HG03575 (cell line): ENCODE data around the gene LTB4R.
A peak's percentile ranks its signal among the peaks of the same experiment; 100 is the strongest.

Experiments
- ATAC-seq: cut with Tn5 transposase; IDR thresholded peaks from one replicate; pipeline ENCODE4 v1.9.1; 2021; ENCODE audit not compliant: unreplicated experiment, insufficient number of reproducible peaks, low FRiP score; ENCODE audit errors: extremely low read depth

Gene LTB4R

GRCh38 chr14:24297190-24297964 is 13.9 kb upstream of the LTB4R start:
- ATAC-seq = peak; percentile 3

DNA sequence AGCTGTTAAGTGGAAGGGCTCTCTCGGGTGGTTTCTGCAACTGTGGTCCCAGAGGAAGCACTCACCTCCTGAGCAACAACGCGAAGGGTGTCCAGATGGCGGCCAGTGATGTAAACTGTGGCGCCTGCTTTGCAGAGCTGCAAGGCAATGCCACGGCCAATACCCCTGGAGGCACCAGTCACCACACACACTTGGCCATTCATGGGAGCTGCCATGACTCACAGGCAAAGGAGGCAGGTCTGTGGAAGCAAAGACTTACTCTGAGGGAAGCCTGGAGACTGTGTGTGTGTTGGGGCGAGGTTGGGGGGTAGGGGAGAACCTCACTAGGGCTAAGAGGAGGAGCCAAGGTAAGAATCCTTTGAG is 12.4 kb upstream of the LTB4R start:
- ATAC-seq = no peak

DNA sequence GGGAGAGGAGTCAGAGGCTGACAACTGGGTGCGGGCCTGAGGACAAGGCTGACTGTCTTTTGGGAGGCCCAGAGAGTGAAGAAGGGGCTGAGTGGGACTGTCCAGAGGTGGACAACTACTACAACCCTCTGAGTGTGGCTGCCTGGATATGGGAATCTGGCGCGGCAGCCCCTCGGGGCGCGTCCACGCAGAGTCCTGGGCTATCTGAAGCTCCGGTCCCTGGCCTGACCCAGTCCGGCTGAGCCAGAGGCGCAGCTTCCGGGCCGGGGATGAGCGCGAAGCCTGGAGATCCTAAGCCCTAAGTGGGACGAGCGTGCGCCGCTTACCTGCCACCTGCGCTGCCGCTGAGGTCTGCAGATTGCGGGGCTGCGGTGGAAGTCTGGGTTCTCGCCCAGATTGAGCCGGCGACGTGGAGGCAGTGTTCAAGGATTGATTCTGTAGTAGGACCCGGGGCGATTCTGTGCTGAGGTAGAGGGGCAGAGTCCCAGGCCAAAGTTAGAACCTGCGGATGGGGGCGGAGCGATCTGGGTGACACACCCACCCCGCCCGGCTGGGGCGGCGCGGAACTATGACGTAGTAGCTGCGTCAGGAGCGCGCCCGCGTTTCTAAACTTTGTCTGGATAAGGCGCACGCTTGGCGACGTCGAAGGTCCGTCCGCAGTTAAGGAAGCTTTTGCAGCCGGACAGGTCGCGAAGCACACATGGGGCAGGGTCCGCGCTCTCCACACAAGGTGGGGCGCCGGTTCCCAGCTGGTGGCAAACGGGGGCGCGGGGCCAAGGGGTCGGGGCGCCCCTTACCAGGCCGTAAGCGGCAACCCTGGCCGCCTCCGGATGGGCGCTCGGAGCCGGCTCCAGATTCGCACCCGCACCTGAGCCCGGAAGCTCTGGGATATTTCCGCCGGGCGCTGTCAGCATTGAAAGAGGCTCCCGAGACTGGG is 11.8 kb upstream of the LTB4R start, which contains the start of the genes DHRS1 and NOP9:
TSS of gene DHRS1 (minus strand) at position 526 of the 937 bp plus-strand sequence. CDS start 674 bp downstream, outside the sequence.
TSS of gene NOP9 (plus strand) at position 596 of the 937 bp plus-strand sequence. CDS start at position 701, 105 bp downstream.
- ATAC-seq = no peak

- ATAC-seq = no peak
Observed at GRCh38 chr14:24300326-24300980, 10.8 kb upstream of the LTB4R start.

DNA sequence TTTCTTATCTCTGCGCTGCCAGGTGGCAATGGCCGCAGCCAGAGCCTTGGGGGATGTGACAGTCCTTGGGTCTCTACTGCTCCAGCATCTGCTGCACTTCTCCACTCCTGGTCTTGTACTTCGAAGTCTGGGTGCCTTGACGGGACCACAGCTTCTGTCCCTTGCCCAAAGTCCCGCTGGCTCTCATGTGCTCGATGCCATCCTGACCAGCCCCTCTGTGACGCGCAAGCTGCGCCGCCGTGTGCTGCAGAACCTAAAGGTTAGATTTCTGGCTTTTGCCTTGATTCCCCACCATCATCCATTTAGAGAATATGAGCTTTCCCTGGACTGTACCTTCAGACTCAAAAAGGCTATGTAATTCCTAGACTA is 7.3 kb upstream of the LTB4R start:
- no peak for ATAC-seq

- ATAC-seq = no peak
Observed at GRCh38 chr14:24307156-24307574, 4.1 kb upstream of the LTB4R start.

GRCh38 chr14:24307575-24308341 is 3.5 kb upstream of the LTB4R start, which contains the start of gene CIDEB:
Gene CIDEB, minus strand, starts transcription at chr14:24307977. Its CDS starts 119 bp downstream, at chr14:24307858.
- ATAC-seq = no peak

DNA sequence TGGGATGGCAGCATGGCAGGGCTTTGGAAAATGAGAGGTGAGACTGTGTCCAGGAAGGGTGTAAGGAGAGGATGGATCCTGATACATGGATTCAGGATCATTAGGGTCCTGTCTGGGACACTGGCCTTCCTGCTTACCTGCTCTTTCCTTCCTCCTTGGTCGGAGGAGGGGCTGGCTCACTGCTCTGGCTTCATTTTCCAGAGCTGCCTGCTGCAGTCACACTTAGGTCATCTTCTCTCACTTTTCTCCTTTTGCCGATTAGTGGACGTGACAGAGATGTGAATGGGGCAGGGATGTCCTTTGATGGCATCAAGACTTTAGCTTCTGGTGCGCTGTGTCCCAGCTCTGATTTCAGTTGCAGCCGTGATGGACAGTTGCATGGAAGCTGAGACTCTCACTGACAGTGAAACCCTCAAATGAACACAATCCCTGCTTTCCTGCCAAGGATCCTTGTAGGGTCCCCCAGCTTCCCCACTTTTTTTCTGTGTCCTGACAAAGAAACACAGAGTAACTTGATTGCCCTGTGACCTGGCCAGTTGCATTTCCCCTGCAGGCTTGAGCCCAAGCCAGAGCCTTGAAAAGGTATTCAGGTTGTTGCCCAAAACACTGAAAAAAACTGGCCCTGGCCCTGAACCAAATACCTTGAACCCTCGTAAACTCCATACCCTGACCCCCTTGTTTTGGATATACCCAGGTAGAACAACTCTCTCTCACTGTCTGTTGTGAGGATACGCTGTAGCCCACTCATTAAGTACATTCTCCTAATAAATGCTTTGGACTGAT is 2.8 kb upstream of the LTB4R start:
- ATAC-seq = no peak

DNA sequence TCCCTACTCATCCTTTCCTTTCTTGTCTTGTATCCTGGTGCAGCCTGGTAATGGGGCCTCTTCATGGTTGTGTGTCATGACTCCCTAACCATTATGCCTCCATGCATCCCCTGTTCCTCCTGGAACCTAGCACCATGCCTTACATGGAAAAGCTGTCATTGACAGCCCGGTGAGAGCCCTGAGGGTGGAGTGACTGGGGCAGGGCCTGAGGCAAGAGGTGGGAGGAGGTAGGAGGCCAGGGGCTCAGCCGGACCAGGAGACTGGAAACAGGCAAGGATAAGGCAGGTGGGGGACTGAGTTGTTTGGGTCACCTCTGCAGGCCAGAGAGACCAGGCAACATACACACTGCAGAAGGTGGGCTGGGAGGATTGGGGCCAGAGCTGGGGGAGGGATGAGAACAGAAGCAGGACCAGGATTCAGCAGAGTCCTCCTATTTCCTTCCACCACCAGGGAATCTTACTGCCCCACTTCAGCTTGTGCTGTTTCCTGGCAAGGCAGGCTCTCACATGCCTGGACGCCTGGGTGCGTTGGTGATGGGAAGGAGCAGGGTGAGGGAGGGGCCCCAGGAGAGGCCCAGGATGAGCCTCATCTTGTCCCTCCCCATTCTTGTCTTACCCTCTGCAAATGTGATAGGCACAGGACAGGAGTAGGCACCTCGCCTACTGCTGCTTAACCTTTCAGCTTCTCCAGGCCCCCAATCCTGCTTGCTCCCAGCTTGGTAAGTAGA is 1.6 kb upstream of the LTB4R start, which contains the start of gene LTB4R2:
TSS of gene LTB4R2 (plus strand) at position 603 of the 727 bp plus-strand sequence. CDS start 525 bp downstream, outside the sequence.
- no peak for ATAC-seq

DNA sequence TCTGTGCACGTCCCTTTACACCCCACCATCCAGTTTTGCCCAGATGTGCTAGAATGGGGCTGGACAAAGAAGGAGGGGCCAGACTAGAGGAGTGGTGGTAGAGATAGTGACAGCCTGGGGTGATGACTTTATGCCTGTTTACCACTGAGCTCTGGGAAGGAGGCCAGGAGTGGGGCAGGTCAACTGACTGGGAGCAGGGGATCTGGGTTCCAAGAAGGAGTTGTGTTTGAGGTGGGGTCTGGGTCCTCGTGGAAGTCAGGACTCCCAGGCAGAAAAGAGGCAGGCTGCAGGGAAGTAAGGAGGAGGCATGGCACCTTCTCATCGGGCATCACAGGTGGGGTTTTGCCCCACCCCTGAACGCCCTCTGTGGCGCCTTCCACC is 1.0 kb upstream of the LTB4R start:
- no peak for ATAC-seq

- no peak for ATAC-seq
Observed at GRCh38 chr14:24311837-24312615, 724 bp downstream of the LTB4R start.

DNA sequence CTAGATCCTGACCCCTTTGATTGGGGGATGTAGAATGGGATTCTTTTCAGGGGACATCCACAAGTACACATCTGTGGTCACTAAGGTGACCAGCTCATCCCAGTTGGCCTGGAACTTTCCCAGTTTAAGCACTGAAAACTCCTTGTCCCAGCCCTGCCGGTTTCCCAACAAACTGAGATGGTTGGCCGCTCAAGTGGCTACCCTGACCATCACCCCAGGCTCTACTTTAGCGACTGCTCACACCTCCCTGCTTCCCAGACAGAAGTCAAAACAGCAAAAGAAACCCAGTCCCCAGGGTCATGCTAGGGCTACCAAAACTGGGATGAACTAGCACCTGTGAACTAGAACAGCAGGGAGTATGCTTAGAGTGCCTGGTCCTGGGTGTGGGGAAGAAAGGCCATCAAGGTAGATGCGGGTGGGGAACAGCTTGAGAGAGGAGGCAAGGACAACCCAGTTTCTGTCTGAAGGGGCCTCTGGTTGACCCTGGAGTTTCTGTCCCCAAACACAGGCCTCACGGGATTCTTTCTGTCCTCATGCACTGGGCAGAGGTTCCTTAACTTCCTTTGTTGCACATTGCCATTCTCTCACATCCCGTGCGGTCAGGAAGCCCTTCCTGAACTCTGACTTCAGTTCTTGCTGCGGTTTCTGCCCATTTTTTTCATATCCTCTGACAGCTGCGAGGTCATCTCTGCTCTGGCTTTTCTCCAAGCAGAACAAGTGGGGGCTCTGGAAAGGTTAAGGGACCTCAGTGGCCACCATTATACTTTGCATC is 1.6 kb downstream of the LTB4R start:
- ATAC-seq = no peak

DNA sequence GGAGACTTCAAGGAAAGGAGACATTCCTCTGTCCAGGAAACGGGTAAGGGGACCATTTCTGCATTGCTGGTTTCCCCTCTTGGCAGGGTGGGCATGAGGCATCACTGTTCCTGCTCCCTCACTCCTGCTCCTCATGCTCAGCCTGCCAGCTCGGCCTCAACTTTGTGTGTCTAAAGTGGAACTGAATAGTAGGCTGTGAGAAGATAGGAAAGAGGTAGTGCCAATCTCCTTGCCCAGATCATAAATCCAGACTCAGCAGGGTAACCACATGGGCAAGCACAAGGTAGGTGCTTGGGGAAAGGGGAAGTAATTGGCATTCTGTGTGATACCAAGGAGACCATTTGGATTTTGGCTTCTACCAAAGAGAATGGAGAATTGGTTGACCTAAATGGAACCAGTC is 2.6 kb downstream of the LTB4R start:
- no peak for ATAC-seq

- no peak for ATAC-seq
Observed at GRCh38 chr14:24314377-24315193, 3.3 kb downstream of the LTB4R start.

GRCh38 chr14:24315243-24315806 is 4.0 kb downstream of the LTB4R start:
- no peak for ATAC-seq
